ENCODE results near the gene MEGF11.

Gene MEGF11

DNA sequence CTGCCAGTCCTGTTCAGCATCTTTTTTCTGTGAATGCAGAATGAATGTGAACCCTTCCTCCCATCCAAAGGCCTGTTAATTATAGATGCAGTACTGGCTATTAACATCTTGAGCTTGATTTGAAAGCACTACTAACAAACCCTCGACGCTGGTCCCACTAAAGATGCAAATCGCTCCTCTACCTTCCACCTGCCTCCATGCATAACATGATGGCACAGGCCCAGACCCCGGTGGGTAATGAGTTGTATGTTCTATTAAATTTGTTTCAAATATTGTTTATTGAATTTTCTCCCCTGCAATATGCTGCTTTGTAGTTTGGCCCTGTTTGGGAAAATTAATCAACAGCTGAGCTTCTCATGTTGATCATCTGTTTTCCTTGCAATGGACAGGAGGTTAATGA lies 314.9 kb downstream of the MEGF11 start:
- DNase-seq (ENCODE audit: low read depth), result no peak

- no peak for DNase-seq (ENCODE audit: low read depth)
These were observed 316.1 kb downstream of the MEGF11 start for GRCh38 chr15:65937476-65937875.

DNA sequence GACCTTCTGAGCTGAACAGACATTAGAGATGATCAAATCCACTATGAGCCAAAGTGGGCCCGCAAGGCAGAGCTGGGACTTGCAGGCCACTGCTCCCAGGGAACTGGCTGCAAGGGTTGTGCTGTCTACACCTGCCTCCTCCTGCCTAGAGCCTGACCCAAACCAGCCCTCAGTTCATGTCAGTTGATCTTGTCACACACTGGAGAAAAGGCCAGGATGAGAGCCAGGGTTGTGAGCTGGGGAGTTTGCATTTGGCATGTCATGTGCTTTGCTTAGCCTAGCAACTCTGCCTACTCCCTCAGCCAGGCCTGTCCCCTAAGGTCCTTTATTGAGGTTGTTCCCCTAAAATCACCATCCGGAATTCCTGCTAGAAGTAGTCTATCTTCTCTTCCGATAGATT lies 316.5 kb downstream of the MEGF11 start:
- DNase-seq (ENCODE audit: low read depth), result no peak

GRCh38 chr15:65936282-65936681 lies 317.3 kb downstream of the MEGF11 start:
- DNase-seq (ENCODE audit: low read depth), result no peak

- DNase-seq (ENCODE audit: low read depth), result no peak
These were observed 318.2 kb downstream of the MEGF11 start for GRCh38 chr15:65935391-65935790.

- no peak for DNase-seq (ENCODE audit: low read depth)
These were observed 322.3 kb downstream of the MEGF11 start for GRCh38 chr15:65931221-65931620.

DNA sequence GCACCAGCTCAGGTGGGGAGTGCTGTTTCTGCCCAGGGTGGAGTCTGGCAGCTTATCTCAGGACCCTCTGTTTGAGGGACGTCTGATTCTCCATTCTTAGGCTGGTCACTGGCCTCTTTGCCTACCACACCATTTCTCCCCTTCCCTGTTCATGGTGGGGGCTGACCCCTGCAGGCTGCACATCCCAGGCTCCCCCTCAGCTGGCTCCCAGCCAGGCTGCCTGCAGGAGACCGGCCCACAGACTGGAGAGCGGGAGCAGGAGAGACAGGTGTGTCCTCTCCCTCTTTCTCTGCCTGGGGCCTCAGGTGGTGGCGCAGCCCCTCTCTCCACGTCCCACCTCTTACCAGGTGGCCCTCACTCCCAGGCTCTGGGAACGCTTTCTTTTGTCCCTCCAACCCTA lies 323.4 kb downstream of the MEGF11 start:
- no peak for DNase-seq (ENCODE audit: low read depth)

DNA sequence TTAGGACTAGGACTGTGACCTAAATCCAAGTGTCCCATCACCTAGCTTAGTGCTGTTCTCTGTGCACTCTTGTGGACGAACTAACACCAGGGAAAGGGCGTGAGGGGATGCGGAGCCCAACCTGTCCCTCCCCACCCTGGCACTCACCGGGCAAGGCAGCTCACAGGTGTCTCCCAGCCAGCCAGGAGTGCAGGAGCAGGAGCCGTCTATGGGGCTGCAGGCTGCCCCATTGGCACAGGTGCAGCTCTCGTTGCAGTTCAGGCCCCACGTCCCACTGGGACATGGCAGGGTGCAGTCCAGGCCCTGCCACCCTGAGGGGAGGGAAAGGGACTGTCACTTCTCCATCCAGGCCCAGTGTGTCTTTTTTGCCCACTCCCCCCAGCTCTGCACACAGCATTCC lies 324.0 kb downstream of the MEGF11 start:
- no peak for DNase-seq (ENCODE audit: low read depth)

DNA sequence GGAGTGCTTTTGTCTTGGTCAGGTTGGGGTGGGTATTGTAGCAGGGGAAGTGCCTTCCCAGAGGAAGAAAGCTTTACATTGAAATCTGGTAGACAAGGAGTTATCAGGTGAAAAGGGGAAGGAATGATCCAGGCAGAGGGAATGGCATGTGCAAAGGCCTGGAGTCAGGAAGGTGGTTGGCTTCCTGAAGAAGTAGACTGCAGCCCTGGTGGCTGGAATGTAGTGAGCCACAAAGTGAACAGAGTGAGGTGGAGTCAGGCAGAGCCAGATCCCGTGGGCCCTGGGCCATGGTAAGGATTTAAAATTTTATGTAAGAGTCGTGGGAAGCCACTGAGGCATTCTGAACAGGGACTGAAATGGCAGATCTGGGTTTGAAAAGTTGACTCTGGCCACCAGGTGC lies 326.0 kb downstream of the MEGF11 start:
- DNase-seq (ENCODE audit: low read depth), result no peak

DNA sequence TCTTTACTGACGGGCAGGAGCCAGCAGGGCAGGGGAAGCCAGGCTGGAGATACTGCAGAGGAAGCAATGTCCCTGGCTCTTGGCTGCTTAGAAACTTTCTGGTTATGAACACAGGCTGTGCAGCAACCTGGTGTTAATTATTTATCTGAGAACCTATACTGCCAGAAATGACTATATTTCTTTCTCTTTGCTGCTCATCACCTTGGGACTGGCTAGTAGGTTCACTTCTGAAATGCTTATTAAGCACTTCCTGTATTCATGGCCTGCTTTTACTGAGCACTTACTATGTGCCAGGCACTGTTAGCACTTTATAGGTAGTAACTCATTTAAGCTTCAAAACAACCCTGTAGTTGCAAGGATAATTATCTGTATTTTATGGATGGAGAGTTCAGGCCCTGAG lies 326.7 kb downstream of the MEGF11 start:
- no peak for DNase-seq (ENCODE audit: low read depth)

- DNase-seq (ENCODE audit: low read depth), result no peak
These were observed 327.1 kb downstream of the MEGF11 start for GRCh38 chr15:65926459-65926858.

DNA sequence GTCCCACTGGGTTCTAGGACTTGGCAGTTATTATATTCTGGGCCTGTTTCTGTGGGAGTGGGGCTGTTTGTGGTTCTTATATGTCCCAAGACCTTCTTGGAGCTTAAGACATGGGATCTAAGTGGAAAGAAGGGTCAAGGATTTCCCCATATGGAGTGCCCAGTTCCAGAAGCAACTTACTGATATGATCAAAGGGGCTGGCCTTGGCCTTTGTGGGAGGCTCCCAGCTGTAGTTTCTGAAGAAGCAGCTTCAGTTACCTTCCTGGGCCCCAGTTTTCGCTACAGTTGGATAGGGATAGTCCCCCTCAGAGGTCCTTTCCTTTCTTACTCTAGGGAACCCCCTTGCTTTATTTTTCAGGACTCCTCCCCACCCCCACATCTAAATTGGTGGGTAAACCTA lies 328.2 kb downstream of the MEGF11 start:
- DNase-seq (ENCODE audit: low read depth), result no peak

- no peak for DNase-seq (ENCODE audit: low read depth)
These were observed 329.5 kb downstream of the MEGF11 start for GRCh38 chr15:65924004-65924403.

DNA sequence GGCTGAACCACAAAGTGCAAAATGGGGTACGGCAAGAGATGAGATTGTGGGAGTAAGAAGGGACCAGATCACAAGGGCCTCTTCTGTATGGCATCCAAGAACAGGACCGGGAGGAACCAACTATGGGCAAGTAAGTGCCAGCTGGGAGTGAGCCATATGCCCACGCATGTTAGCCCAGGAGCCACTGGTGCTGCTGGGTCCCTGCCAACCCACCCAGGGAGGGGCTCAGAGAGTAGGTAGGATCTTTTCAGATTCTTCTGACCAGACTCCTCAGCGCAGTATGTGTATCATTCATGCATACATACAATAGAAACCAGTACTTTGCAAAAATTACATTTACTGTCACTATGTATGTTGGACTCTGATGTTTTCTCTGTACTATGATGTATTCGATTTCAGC lies 330.3 kb downstream of the MEGF11 start:
- DNase-seq (ENCODE audit: low read depth), result no peak

- DNase-seq (ENCODE audit: low read depth), result no peak
These were observed 330.9 kb downstream of the MEGF11 start for GRCh38 chr15:65922621-65923020.

DNA sequence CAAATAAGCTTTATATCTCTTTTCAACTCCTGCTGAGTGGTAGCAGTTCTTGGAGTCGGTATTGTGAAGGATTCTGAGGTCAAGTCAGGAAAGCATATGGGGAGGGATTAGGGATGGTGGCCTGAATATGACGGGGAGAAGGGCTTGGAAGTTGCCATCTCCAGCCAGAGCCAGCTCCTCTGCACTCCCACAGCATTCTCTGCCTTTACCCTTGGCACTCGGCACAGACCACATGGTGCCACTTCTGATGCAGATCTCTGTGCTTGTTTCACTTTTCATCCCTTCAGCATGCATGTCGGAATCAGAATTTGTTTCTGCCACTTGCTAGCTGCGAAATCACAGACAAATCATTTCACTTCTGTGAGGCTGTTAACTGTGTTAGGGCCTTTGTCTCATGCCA lies 331.8 kb downstream of the MEGF11 start:
- DNase-seq (ENCODE audit: low read depth), result no peak

- no peak for DNase-seq (ENCODE audit: low read depth)
These were observed 332.7 kb downstream of the MEGF11 start for GRCh38 chr15:65920825-65921309.

GRCh38 chr15:65920121-65920520 lies 333.4 kb downstream of the MEGF11 start:
- DNase-seq (ENCODE audit: low read depth), result no peak

- no peak for DNase-seq (ENCODE audit: low read depth)
These were observed 334.2 kb downstream of the MEGF11 start for GRCh38 chr15:65919353-65919752.

- DNase-seq (ENCODE audit: low read depth), result no peak
These were observed 334.6 kb downstream of the MEGF11 start for GRCh38 chr15:65918945-65919344.

GRCh38 chr15:65918357-65918920 lies 335.1 kb downstream of the MEGF11 start:
- no peak for DNase-seq (ENCODE audit: low read depth)

- no peak for DNase-seq (ENCODE audit: low read depth)
These were observed 335.6 kb downstream of the MEGF11 start for GRCh38 chr15:65917936-65918335.

GRCh38 chr15:65917407-65917756 lies 336.2 kb downstream of the MEGF11 start:
- no peak for DNase-seq (ENCODE audit: low read depth)

DNA sequence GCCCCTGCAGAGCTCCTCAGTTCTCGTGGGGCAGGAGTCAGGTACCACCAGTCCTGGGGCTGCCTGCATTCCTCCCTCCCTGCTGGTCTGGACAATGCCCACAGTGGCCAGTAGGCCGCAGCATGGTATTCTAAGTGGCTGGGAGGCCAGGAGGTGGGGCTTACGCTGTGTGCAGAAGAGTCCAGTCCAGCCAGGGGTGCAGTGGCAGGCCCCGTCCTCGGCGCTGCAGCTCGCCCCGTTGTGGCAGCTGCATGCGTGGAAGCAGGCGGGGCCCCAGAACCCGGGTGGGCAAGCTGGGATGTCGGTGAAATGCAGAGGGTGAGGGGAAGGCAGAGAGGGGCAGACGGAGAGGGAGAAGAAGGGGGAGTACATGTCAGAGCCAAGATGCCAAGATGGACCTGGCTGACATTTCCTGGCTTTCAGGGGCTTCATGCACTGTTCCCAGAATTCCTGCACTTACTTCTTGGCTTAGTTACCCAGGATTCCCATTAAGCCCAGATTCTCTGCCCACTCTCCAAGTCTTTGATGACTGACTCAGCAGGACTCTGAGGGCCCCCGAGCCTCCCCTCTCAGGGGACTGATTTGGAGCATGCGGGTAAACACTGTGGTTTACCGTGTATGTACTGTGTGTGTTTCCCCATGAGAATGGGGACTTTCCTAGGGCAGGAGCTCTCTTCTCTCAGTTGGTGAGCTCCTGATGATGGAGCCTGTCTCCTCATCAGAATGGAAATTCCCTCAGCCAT lies 336.7 kb downstream of the MEGF11 start:
- DNase-seq (ENCODE audit: low read depth), result no peak

Measured in stimulated activated CD8-positive, alpha-beta memory T cell treated with anti-CD3 and anti-CD28 coated beads, Interleukin-7, amount 100 ng/mL, for 24 hours (primary cell).